SJSA1 (cell line): ENCODE measurements around the gene METTL24. TPM values are rescaled to one million over a fixed set of nuclear protein-coding genes. Genes with fewer than 3 reads are reported as not detected.
"Not testable (repeated sequence)": the region's sequence is repeated elsewhere in the genome, so short reads cannot be mapped to it uniquely, and the experiment has no call there.

ENCODE experiments used
- DNase-seq, 2 experiments: peaks; one replicate each; pipeline ENCODE4 v3.0.0-alpha.2; 2015 to 2020; ENCODE audit warnings: low spot score in 2 of 2, low read depth in 1 of 2
- H3K27ac ChIP-seq: fragments of 250-450 bp; sonication (Bioruptor Pico); 2 replicates; pipeline ENCODE4 v1.5.1; 2020; ENCODE audit warnings: mild to moderate bottlenecking, moderate library complexity
- H3K27me3 ChIP-seq: fragments of 250-450 bp; sonication (Bioruptor Pico); replicated peaks from 2 replicates; pipeline ENCODE4 v1.5.1; 2020; ENCODE audit warnings: mild to moderate bottlenecking, moderate library complexity
- H3K36me3 ChIP-seq: fragments of 250-450 bp; sonication (Bioruptor Pico); 2 replicates; pipeline ENCODE4 v1.5.1; 2020; ENCODE audit warnings: mild to moderate bottlenecking
- H3K4me1 ChIP-seq: fragments of 250-450 bp; sonication (Bioruptor Pico); replicated peaks from 2 replicates; pipeline ENCODE4 v1.6.1; 2021; ENCODE audit warnings: mild to moderate bottlenecking
- H3K4me3 ChIP-seq: fragments of 250-450 bp; sonication (Bioruptor Pico); 2 replicates; pipeline ENCODE4 v1.5.1; 2020; ENCODE audit warnings: mild to moderate bottlenecking
- H3K9me3 ChIP-seq: fragments of 250-450 bp; sonication (Bioruptor Pico); replicated peaks from 2 replicates; pipeline ENCODE4 v1.5.1; 2020; ENCODE audit warnings: mild to moderate bottlenecking
- total RNA-seq: library from RNA; depleted of rRNA; stranded (reverse); fragments of >200 nt; shearing (Covaris generic); gene quantifications from 2 replicates; pipeline ENCODE4 v1.2.3, GENCODE V29; 2014

METTL24 gene
- total RNA-seq, 1 experiment from 2014 or later, result 0.58 TPM

GRCh38 chr6:110323258-110323657, 34.9 kb downstream of the METTL24 start:
- Histone ChIP-seq H3K9me3 (no peaks in the 10 kb centered on the region), H3K27ac (no peak overlapping the region), H3K27me3 (no peaks in the 10 kb centered on the region), H3K4me3 (no peak overlapping the region), H3K36me3 (no peaks in the 10 kb centered on the region), H3K4me1 (peaks cover 37% of the 10 kb centered on the region)
- no peak for DNase-seq

GRCh38 chr6:110322874-110323242, 35.3 kb downstream of the METTL24 start:
- DNase-seq, result no peak
- Histone ChIP-seq H3K27me3 (no peaks in the 10 kb centered on the region), H3K4me1 (peaks cover 33% of the 10 kb centered on the region)

GRCh38 chr6:110322151-110322873, 35.8 kb downstream of the METTL24 start:
- Histone ChIP-seq H3K36me3 (no peaks in the 10 kb centered on the region), H3K27ac (no peak overlapping the region), H3K9me3 (no peaks in the 10 kb centered on the region), H3K27me3 (no peaks in the 10 kb centered on the region), H3K4me3 (no peak overlapping the region), H3K4me1 (peaks cover 28% of the 10 kb centered on the region)
- DNase-seq, result no peak

More at GRCh38 chr6:110322874-110323242, 35.3 kb downstream of the METTL24 start:
- H3K9me3 ChIP-seq, result no peaks in the 10 kb centered on the region
- no peaks in the 10 kb centered on the region for H3K36me3 ChIP-seq
- no peak overlapping the region for H3K27ac ChIP-seq
- H3K4me3 ChIP-seq, result no peak overlapping the region

GRCh38 chr6:110320307-110320706, 37.8 kb downstream of the METTL24 start:
- DNase-seq, result no peak
- Histone ChIP-seq H3K27ac (no peak overlapping the region), H3K4me1 (peaks cover 14% of the 10 kb centered on the region), H3K9me3 (no peaks in the 10 kb centered on the region), H3K36me3 (no peaks in the 10 kb centered on the region), H3K27me3 (no peaks in the 10 kb centered on the region), H3K4me3 (no peak overlapping the region)

- Histone ChIP-seq H3K27me3 (no peaks in the 10 kb centered on the region), H3K4me1 (peaks cover 9% of the 10 kb centered on the region)
Measured at GRCh38 chr6:110319843-110320242, 38.3 kb downstream of the METTL24 start.

GRCh38 chr6:110319381-110319780, 38.8 kb downstream of the METTL24 start:
- no peak overlapping the region for H3K4me3 ChIP-seq
- peaks cover 5% of the 10 kb centered on the region; the same call in 1 of the 2 replicates for H3K4me1 ChIP-seq
- no peaks in the 10 kb centered on the region for H3K27me3 ChIP-seq
- no peaks in the 10 kb centered on the region for H3K9me3 ChIP-seq
- no peak for DNase-seq
- H3K36me3 ChIP-seq, result no peaks in the 10 kb centered on the region
- no peak overlapping the region for H3K27ac ChIP-seq

More at GRCh38 chr6:110319843-110320242, 38.3 kb downstream of the METTL24 start:
- Histone ChIP-seq H3K36me3 (no peaks in the 10 kb centered on the region), H3K27ac (no peak overlapping the region), H3K4me3 (no peak overlapping the region), H3K9me3 (no peaks in the 10 kb centered on the region)
- DNase-seq, result no peak

- no peaks in the 10 kb centered on the region for H3K36me3 ChIP-seq
- 0 out of 2 replicates have a peak, but pooled peaks cover 4% of the 10 kb centered on the region for H3K4me1 ChIP-seq
- H3K4me3 ChIP-seq, result no peak overlapping the region
- no peak overlapping the region for H3K27ac ChIP-seq
- H3K27me3 ChIP-seq, result no peaks in the 10 kb centered on the region
- DNase-seq, result no peak
- no peaks in the 10 kb centered on the region for H3K9me3 ChIP-seq
Measured at GRCh38 chr6:110318971-110319370, 39.2 kb downstream of the METTL24 start.

- no peak overlapping the region for H3K27ac ChIP-seq
- H3K27me3 ChIP-seq, result no peaks in the 10 kb centered on the region
- DNase-seq, result no peak
- 0 out of 2 replicates have a peak, but pooled peaks cover 2% of the 10 kb centered on the region for H3K4me1 ChIP-seq
- no peaks in the 10 kb centered on the region for H3K36me3 ChIP-seq
- no peak overlapping the region for H3K4me3 ChIP-seq
- H3K9me3 ChIP-seq, result no peaks in the 10 kb centered on the region
Measured at GRCh38 chr6:110317646-110318045, 40.5 kb downstream of the METTL24 start.

- peaks cover 2% of the 10 kb centered on the region; the same call in 1 of the 2 replicates for H3K4me1 ChIP-seq
- no peaks in the 10 kb centered on the region for H3K27me3 ChIP-seq
- no peaks in the 10 kb centered on the region for H3K36me3 ChIP-seq
- no peak for DNase-seq
- H3K9me3 ChIP-seq, result no peaks in the 10 kb centered on the region
- no peak overlapping the region for H3K4me3 ChIP-seq
- no peak overlapping the region for H3K27ac ChIP-seq
Measured at GRCh38 chr6:110317189-110317588, 41.0 kb downstream of the METTL24 start.

- Histone ChIP-seq H3K9me3 (no peaks in the 10 kb centered on the region), H3K27me3 (no peaks in the 10 kb centered on the region), H3K4me1 (peaks cover 10% of the 10 kb centered on the region; the same call in 1 of the 2 replicates), H3K4me3 (no peak overlapping the region), H3K27ac (no peak overlapping the region), H3K36me3 (no peaks in the 10 kb centered on the region)
- no peak for DNase-seq
Measured at GRCh38 chr6:110315869-110316398, 42.2 kb downstream of the METTL24 start.

- no peak overlapping the region for H3K27ac ChIP-seq
- H3K36me3 ChIP-seq, result no peaks in the 10 kb centered on the region
- H3K4me3 ChIP-seq, result no peak overlapping the region
- no peak for DNase-seq
- H3K4me1 ChIP-seq, result peaks cover 10% of the 10 kb centered on the region; the same call in 1 of the 2 replicates
- H3K27me3 ChIP-seq, result no peaks in the 10 kb centered on the region
- no peaks in the 10 kb centered on the region for H3K9me3 ChIP-seq
Measured at GRCh38 chr6:110315207-110315868, 42.8 kb downstream of the METTL24 start.

- Histone ChIP-seq H3K4me3 (no peak overlapping the region), H3K9me3 (no peaks in the 10 kb centered on the region), H3K36me3 (no peaks in the 10 kb centered on the region), H3K27me3 (no peaks in the 10 kb centered on the region), H3K4me1 (peaks cover 10% of the 10 kb centered on the region; the same call in 1 of the 2 replicates), H3K27ac (no peak overlapping the region)
- no peak for DNase-seq
Measured at GRCh38 chr6:110310861-110311446, 47.2 kb downstream of the METTL24 start.

GRCh38 chr6:110309432-110309831, 48.7 kb downstream of the METTL24 start:
- not testable (repeated sequence) for DNase-seq, H3K27me3 ChIP-seq, H3K4me1 ChIP-seq, H3K9me3 ChIP-seq, H3K36me3 ChIP-seq, H3K27ac ChIP-seq, H3K4me3 ChIP-seq

- Histone ChIP-seq H3K36me3 (no peaks in the 10 kb centered on the region), H3K4me3 (no peak overlapping the region), H3K27ac (no peak overlapping the region), H3K4me1 (peaks cover 9% of the 10 kb centered on the region; the same call in 1 of the 2 replicates), H3K27me3 (no peaks in the 10 kb centered on the region), H3K9me3 (no peaks in the 10 kb centered on the region)
- DNase-seq, result no peak
Measured at GRCh38 chr6:110307368-110307767, 50.8 kb downstream of the METTL24 start.
